Uterus (tissue), 4 donors: ENCODE data around the gene TOM1L1. TPM values are rescaled to one million over a fixed set of nuclear protein-coding genes. Genes with fewer than 3 reads are reported as not detected.

Experiments used
- DNase-seq, 2 donors: peaks; one replicate each; pipeline ENCODE4 v3.0.0-alpha.2; 2019 to 2020
- H3K27ac ChIP-seq, 2 donors: fragments of 200-600 bp; sonication (generic); 1 replicate in 1 of 2; 2 replicates in 1 of 2; pipeline ENCODE4 v1.5.1; 2016 to 2018
- H3K27me3 ChIP-seq, 2 donors: fragments of 200-600 bp; sonication (generic); one replicate each; pipeline ENCODE4 v1.5.1; 2018 to 2019; ENCODE audit warnings: control low read depth in 1 of 2
- H3K36me3 ChIP-seq, 2 donors: fragments of 200-600 bp; sonication (generic); one replicate each; pipeline ENCODE4 v1.5.1; 2019; ENCODE audit warnings: control low read depth in 1 of 2
- H3K4me1 ChIP-seq, 2 donors: fragments of 200-600 bp; sonication (generic); one replicate each; pipeline ENCODE4 v1.5.1; 2018 to 2019; ENCODE audit warnings: control low read depth in 1 of 2
- H3K4me3 ChIP-seq, 2 donors: fragments of 200-600 bp; sonication (generic); 1 replicate in 1 of 2; 2 replicates in 1 of 2; pipeline ENCODE4 v1.5.1; 2018 to 2019; ENCODE audit warnings: mild to moderate bottlenecking in 1 of 2
- H3K9me3 ChIP-seq, 2 donors: fragments of 200-600 bp; sonication (generic); one replicate each; pipeline ENCODE4 v1.5.1; 2019; ENCODE audit warnings: control low read depth in 1 of 2
- POLR2A ChIP-seq, 2 donors: fragments of 450-650 bp; IDR thresholded peaks; one replicate each; pipeline ENCODE4 v1.6.1; 2016; ENCODE audit warnings: antibody characterized with exemption in 2 of 2, mild to moderate bottlenecking in 1 of 2, moderate library complexity in 1 of 2
- intact Hi-C: fragments of 100-400 bp; cut with DNase I; formaldehyde crosslinking; loops from one replicate; pipeline ENCODE4 v1.15.1; 2023; ENCODE audit warnings: low total_unique reads
- total RNA-seq, 4 donors: library from RNA; depleted of rRNA in 3 of 4; stranded (reverse); fragments of >200 nt in 3 of 4; gene quantifications; one replicate each; pipeline versions ENCODE4 v1.1.0 to v1.2.4, GENCODE V29; 2014 to 2023
- TF ChIP-seq, protein P1 (sequence below), 4 experiments: fragments of 200-600 bp in 2 of 4; fragments of 450-650 bp in 2 of 4; sonication (generic) in 2 of 4; IDR thresholded peaks; one replicate each; pipeline ENCODE4 v1.5.1; 2016 to 2019; ENCODE audit warnings: antibody characterized with exemption in 4 of 4, mild to moderate bottlenecking in 2 of 4, moderate library complexity in 1 of 4
- donor health status: DM: yes; HTN: yes; CAD: no.

TOM1L1 gene
- total RNA-seq, 4 donors from 2014 or later = 3.1 to 37.1 (median 20.9) TPM

DNA sequence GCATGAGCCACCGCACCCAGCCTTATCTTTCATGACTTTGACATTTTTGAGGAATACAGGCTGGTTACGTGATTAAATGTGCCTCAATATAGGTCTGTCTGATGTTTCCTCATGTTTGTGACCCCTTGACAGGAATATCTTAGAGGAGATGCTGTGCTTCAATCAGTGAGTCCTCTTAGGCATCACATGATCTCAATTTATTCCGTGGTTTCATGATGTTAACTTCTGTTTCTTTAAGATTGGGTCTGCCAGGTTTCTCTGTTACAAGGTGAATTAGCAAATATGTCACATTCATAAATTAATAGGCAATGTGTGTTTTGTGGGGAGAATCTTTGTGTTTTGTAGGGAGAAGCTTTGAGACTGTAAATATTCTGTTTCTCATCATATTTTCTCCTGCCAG lies 71.2 kb downstream of the TOM1L1 start:
- Histone ChIP-seq H3K27me3 (no peaks in the 10 kb centered on the region), H3K9me3 (no peaks in the 10 kb centered on the region), H3K36me3 (no peaks in the 10 kb centered on the region), H3K27ac (no peak overlapping the region), H3K4me1 (no peaks in the 10 kb centered on the region), H3K4me3 (no peak overlapping the region)
- no peak for DNase-seq
- TF ChIP-seq POLR2A (IDR thresholded peaks at IDR 0.05) = no peak
- TF ChIP-seq, protein P1, sequence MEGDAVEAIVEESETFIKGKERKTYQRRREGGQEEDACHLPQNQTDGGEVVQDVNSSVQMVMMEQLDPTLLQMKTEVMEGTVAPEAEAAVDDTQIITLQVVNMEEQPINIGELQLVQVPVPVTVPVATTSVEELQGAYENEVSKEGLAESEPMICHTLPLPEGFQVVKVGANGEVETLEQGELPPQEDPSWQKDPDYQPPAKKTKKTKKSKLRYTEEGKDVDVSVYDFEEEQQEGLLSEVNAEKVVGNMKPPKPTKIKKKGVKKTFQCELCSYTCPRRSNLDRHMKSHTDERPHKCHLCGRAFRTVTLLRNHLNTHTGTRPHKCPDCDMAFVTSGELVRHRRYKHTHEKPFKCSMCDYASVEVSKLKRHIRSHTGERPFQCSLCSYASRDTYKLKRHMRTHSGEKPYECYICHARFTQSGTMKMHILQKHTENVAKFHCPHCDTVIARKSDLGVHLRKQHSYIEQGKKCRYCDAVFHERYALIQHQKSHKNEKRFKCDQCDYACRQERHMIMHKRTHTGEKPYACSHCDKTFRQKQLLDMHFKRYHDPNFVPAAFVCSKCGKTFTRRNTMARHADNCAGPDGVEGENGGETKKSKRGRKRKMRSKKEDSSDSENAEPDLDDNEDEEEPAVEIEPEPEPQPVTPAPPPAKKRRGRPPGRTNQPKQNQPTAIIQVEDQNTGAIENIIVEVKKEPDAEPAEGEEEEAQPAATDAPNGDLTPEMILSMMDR (IDR thresholded peaks at IDR 0.05) = no peak
- intact Hi-C loops = no loop called here

DNA sequence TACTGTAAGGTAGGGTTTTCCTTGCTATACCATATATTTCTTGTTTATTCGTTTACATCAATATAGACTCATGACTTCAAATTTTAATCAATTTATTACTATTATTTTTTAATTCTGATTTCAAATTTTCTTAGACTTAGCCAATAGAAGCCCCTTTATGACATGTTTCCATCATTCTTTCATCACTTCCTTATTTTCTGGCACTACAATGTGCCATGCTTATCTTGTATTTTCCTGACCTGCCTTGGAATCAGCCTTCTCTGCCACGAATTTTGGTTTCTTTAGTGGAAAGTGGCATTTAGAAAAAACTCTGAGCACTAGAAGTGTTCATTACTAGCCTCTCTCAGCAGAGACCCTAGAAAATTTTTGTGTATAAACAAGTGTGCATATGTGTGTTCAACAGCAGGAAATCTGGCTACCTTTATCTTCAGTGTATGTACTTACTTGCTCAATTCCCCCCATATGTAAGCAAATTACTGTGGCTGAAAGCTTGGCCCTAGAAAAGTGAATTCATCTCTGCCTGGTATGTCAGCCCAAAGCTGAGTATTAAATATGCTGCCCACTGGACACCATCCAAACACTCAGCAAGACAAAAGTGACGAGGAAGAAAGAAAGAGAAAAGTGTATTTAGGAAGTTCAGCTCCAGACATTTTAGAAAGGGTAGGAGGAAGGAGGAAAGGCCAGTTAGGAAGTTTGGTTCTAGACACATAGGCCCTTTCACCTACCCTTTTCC lies 71.9 kb downstream of the TOM1L1 start:
- Histone ChIP-seq H3K27ac (no peak overlapping the region), H3K9me3 (no peaks in the 10 kb centered on the region), H3K36me3 (no peaks in the 10 kb centered on the region), H3K4me1 (no peaks in the 10 kb centered on the region), H3K27me3 (no peaks in the 10 kb centered on the region), H3K4me3 (no peak overlapping the region)
- intact Hi-C loops = no loop called here
- no peak for DNase-seq
- no peak for TF ChIP-seq POLR2A (IDR thresholded peaks at IDR 0.05)
- TF ChIP-seq, protein P1 (IDR thresholded peaks at IDR 0.05) = no peak

DNA sequence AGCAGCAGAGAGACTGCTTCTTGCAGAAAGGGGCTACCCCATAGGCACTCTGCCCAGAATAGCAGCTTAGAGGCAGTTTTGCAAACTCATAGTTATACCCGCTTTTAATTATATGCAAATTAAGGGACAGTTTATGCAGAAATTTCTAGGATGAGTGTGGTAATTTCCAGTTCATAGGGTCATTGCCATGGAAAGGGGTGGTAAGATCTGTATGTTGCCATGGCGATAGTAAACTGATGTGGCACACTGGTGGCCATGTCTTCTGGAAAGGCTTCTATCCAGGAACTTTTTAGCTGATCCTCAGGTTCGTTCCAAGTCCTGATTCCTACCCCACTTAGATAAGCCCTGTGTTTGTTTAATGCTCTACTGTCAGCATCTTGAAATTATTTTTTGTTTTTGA lies 74.1 kb downstream of the TOM1L1 start:
- no peak for DNase-seq
- H3K9me3 ChIP-seq = no peaks in the 10 kb centered on the region
- no peak overlapping the region for H3K4me3 ChIP-seq
- H3K27me3 ChIP-seq = no peaks in the 10 kb centered on the region
- intact Hi-C loops = no loop called here
- no peak overlapping the region for H3K27ac ChIP-seq
- no peaks in the 10 kb centered on the region for H3K36me3 ChIP-seq
- TF ChIP-seq POLR2A (IDR thresholded peaks at IDR 0.05) = no peak
- TF ChIP-seq, protein P1 (IDR thresholded peaks at IDR 0.05) = no peak
- no peaks in the 10 kb centered on the region for H3K4me1 ChIP-seq

DNA sequence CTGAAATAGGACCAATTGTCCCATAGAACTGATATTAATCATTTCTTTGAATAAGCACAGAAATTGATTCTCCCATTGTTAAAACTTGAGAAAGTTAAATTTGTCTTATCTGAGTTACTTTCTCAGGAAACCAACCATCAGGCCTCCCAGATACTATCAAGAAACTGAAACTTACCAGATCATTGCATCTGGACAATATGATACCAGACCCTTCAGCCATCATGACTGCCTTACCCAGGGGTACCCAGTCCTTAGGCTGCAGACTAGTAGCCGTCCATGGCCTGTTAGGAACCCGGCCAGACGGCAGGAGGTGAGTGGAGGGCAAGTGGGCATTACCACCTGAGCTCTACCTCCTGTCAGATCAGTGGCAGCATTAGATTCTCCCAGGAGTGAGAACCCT lies 75.7 kb downstream of the TOM1L1 start:
- H3K9me3 ChIP-seq = no peaks in the 10 kb centered on the region
- no peak for TF ChIP-seq POLR2A (IDR thresholded peaks at IDR 0.05)
- TF ChIP-seq, protein P1 (IDR thresholded peaks at IDR 0.05) = no peak
- DNase-seq = no peak
- H3K27ac ChIP-seq = no peak overlapping the region
- H3K4me1 ChIP-seq = no peaks in the 10 kb centered on the region
- H3K27me3 ChIP-seq = no peaks in the 10 kb centered on the region
- H3K36me3 ChIP-seq = no peaks in the 10 kb centered on the region
- no peak overlapping the region for H3K4me3 ChIP-seq
- intact Hi-C loops = no loop called here

DNA sequence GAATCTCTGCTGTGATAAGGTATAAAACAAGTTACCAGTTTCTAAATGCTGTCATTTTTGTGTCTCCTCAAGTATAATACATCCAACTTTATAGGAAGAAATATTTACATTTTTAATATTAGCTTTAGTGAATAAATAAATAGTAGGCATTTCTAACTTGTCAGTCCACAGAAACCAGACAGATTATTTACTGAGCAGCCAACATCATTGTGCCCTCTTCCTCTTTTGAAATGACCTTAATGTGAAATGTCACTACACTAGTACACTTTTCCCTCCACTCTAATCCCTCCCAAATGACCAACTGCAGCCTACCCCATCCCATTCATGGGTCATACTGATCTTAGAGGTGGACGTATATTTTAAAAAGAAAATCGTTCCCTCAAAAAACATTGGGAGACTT lies 77.1 kb downstream of the TOM1L1 start:
- no peaks in the 10 kb centered on the region for H3K36me3 ChIP-seq
- no peaks in the 10 kb centered on the region for H3K27me3 ChIP-seq
- no peak for DNase-seq
- no peaks in the 10 kb centered on the region for H3K9me3 ChIP-seq
- intact Hi-C loops = no loop called here
- no peak overlapping the region for H3K4me3 ChIP-seq
- no peaks in the 10 kb centered on the region for H3K4me1 ChIP-seq
- no peak overlapping the region for H3K27ac ChIP-seq
- TF ChIP-seq, protein P1 (IDR thresholded peaks at IDR 0.05) = no peak
- TF ChIP-seq POLR2A (IDR thresholded peaks at IDR 0.05) = no peak
